HG02623 (cell line): ENCODE results near the gene PTCD1.

Source experiments
- ATAC-seq: cut with Tn5 transposase; IDR thresholded peaks from one replicate; pipeline ENCODE4 v1.9.1; 2021; ENCODE audit warnings: moderate library complexity; ENCODE audit not compliant: unreplicated experiment

The PTCD1 gene

GRCh38 chr7:99373091-99374066, 65.2 kb downstream of the PTCD1 start:
- ATAC-seq = no peak

- ATAC-seq = no peak
Observed at GRCh38 chr7:99372275-99373090, 66.1 kb downstream of the PTCD1 start.

DNA sequence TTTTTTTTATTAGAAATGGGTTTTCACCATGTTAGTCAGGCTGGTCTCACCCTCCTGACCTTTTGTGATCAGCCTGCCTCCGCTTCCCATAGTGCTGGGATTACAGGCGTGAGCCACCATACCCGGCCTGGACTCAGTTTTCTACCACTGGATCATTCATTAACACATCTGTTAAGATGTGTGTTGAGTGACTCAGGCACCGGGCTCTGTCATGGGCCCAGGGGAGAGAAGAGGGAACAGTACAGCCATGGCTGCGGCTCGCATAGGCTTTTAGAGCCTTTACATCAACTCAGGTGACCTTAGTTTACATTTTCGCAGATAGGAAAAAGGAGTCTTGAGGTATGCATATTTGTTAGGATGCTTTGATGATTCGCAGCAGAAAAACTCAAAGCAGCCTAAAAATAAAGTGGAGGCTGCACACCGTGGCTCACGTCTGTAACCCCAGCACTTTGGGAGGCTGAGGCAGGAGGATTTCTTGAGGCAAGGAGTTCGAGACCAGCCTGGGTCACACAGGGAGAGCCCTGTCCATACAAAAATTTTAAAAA, 67.2 kb downstream of the PTCD1 start:
- ATAC-seq = no peak

DNA sequence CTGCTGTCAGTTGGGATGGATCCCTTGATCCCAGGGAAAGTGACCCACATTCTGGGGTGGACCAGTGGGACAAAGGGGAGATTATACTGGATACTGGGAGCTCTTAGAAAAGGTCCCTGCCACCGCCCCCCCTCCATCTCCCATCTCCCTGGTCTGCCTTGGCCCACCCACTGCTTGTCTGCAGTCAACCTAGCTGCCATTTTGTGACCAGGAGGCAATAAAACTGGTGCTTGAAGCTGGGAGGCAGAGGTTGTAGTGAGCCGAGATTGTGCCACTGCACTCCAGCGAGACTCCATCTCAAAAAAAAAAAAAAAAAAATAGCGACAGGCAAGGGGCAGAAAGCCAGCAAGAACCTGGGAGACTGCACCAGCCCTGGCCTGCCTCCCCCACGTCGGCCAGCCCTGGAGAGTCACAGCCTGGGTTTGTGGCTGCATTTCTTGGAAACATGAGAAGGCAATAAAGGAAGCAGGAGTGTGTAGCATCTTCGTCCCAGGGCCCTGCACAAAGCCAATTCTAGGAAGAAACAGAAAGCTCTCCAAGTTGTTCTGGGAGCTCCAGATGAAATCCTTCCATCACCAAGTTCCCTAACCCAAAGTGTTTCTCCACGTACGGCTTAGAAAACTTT, 68.7 kb downstream of the PTCD1 start:
- ATAC-seq = no peak

GRCh38 chr7:99368750-99369389, 69.7 kb downstream of the PTCD1 start:
- ATAC-seq = no peak
